ENCODE measurements around the gene SLC1A7.

SLC1A7 gene

DNA sequence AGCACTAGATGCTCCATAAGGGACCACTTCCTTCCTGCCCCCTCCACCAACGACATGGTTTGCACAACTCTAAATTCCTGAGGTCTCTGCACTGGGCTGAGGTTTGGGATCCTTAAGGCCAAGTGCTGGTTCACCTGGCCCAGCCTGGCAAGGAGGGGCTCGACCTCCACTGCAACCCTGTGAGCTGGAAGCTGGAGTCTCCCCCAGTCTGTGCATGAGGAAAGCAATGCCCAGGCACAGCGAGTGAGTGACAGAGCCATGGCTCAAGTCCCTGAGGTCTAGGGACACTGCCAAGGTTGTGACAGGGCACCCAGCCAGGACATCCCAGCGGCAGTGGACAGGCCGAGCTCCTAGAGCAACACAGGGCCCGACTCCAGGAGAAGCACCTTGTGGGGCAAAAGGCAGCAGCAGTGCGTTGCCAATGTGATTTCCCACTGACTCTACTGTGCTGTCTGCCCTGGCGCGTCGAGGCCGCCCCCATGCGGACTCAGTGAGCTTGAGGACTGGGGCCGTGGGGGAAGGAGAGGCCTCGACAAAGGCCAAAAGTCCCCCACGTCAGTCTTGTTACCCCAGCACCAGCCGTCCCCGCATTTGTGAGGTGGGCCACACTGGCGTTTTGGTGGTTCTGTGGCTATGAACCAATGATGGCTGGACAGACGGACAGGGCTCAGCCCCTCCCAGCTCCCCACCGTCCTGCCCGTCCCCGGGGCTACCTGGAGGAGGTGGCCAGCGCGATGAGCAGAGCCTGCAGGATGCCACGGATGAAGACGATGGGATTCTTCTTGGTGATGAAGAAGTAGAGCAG, 50.4 kb downstream of the SLC1A7 start:
- no peak for DNase-seq (ENCODE audit: extremely low read depth in 1 of 2, low read depth in 1 of 2)

DNA sequence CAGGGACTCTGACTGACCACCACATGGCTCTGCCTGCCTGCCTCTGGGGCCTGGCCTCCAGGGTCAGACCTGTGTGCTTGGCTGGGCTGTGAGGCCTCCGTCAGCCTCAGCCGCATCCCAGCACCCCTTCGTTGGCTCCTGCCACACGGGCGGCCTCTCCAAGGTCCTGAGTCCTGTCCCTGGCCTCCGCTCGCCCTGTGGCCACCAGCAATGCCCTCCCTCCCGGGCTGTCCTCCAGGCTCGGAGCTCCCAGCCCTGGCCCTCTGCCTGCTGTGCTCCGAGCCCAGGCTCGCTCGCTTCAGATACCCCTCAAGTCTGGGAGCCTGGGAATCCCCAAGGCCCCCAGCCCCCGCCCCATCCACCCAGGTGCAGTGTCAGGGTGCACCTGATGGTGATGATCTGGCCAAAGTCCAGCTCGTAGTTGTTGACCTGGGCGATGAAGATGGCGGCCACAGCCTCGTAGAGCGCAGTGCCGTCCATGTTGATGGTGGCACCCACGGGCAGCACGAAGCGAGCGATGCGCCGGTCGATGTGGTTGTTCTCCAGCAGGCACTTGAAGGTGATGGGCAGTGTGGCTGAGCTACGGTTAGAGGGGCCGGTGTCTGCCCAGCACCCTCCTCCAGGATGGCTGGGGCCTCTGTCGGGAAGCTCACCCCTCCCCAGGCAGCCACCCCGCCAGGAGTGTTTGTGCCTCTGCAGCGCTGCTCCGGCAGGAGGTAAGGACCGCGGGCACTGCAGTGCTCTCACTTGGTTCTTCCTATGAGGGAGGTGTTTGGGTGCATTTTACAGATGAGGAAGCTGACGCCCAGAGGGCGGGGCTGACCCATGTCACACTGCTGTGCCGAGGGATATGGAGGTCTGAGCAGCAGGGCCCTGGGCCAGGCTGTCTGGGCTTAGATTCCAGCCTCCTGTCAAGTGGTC, 52.0 kb downstream of the SLC1A7 start:
- DNase-seq (ENCODE audit: extremely low read depth in 1 of 2, low read depth in 1 of 2) = no peak

DNA sequence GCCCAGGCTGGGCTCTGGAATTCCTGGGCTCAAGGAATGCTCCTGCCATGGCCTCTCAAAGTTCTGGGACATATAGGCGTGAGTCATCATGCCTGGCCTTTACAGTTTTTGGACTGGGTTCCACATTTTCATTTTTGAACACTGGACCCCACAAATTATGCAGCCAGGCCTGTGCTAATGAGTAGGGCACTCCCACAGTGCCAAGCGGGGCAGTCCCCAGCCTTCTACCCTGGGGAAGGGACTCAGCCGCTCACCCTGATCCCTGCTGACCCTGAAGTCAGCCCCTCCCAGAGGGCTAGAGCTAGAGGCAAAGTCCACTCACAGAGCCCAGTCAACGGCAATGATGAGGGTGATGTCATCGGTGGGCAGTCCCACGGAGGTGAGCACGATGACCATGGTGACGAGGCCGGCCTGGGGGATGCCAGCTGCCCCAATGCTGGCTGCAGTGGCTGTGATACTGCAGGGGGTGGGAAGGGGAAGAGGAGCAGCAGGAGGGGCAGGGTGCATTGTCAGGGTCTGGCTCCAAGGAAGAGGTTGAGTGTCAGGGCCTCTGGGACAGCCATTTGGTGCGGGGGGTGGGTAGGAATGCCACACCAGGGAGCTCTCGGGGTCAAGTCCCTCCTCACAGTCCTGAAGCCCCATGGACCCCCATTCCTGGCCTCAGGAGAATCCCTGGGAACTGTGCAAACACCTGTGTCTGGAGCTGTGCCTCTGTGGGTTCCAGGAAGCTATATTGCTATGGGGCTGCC, 52.8 kb downstream of the SLC1A7 start:
- no peak for DNase-seq (ENCODE audit: extremely low read depth in 1 of 2, low read depth in 1 of 2)

DNA sequence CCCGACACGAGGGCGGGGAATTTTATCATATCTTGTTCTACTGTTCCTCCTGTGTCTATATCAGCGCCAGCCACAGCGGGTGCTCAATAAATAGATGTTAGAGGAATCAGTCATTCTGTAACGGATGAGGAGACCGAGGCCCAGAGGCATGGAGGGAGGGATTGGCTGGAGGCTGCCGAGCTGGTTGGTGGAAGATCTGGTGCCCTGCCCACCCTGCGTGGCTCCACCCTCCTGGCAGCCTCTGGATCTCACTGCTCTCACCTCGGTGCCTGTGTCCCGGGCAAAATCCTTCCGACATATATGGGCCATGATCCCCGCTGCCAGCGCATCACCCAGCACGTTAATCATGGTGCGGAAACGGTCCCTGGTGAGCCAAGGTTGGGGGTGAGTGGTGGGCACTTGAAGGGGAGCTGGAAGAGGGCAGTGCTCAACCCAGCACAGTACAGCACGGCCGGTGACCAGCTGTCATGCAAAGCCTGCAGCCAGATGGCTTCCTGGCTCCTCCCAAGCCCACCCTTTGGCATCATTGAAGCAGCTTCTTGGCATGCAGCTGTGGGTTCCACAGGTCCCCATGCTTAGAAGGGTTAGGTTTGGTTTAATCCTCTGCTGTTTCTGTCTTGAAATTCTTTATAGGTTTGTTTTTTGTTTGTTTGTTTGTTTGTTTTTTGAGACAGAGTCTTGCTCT, 53.7 kb downstream of the SLC1A7 start:
- no peak for DNase-seq (ENCODE audit: extremely low read depth in 1 of 2, low read depth in 1 of 2)

DNA sequence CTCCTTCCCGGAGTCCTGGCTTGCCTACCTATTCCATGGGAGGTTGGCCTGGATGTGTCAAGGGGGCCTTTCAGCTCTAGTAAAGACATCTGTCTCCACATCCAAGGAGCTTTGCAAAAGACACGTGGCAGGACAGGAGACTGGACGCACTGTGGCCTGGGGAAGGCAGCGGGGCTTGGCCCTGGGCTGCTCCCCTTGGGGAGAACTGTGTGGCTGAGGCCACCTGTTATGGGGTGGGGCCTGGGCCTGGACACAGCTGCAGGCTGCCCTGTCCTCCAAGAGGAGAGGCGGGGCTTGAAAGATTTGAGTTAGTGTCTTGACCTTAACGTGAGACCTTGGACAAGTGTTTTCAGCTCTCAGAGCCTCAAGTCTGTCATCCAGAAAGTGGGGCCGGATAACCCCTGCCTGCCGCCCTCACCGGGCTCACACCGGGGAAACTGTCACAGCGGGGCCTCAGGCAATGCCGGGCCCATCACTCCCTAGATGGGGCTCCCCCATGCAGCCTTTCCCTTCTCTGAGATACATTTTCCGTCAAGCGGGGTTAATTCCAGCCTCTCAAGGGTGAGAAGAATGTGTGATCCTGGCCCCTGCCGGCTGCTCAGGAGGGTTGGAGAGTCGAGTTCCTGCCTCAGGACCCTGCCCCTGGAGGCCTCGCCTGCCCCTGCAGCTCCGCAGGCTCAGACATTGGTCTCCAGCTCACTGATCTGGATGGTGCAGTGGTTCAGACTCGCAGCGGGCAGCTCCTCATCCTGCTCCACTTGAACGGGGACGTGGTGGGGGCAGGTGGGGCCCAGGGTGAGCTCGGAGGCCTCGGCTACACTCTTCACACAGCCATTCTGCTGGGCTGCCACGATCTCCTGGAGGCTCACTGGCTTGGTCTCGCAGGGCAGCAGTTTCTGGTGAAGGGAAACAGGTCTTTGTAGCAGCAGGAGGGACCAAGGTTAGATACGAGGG, 54.8 kb downstream of the SLC1A7 start:
- DNase-seq (ENCODE audit: extremely low read depth in 1 of 2, low read depth in 1 of 2) = no peak

DNA sequence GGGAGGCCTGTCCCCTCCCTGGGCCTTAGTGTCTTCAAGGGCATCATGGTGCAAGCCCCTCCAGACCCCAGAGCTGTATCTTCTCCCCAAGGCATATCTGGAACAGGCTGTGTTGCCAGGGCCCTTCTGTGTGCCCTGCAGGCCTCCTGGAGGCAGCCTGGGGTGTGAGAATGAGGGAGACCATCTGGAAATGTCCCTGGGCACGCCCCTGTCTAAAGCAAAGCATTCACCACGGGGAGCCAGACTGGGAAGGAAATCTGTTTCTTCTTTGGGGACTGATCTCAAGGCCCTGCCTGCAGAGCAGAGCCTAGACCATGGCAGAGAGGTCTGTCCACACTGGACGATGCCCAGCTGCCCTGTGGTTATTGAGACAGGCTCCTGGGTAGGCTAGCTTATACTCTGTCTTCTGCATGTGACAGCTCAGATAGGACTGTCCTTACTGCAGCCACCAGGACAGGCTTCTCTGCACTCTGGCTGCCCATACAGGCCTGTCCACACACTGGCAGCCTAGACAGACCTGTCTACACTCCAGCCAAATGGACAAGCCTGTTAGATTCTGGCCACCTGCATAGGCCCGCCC, 55.9 kb downstream of the SLC1A7 start:
- no peak for DNase-seq (ENCODE audit: extremely low read depth in 1 of 2, low read depth in 1 of 2)

DNA sequence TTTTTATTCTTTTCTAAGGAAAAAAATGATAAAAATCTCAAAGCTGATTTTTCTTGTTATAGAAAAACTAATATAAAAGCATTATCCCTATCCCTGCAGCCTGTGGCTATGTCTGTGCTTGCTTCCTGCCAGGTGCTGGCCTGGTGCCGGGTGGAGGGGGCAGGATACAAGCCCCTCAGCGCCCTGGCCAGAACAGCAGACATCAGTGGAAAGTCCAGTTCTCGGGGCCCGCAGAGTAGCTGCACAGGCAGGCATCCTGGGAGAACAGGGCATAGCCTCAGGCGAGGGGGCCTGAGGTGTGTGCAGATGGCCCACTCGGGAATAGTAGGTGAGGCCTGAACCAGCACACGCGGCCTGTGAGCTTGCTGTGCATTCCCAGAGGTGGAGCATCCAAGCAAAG, 57.0 kb downstream of the SLC1A7 start:
- DNase-seq (ENCODE audit: extremely low read depth in 1 of 2, low read depth in 1 of 2) = no peak

DNA sequence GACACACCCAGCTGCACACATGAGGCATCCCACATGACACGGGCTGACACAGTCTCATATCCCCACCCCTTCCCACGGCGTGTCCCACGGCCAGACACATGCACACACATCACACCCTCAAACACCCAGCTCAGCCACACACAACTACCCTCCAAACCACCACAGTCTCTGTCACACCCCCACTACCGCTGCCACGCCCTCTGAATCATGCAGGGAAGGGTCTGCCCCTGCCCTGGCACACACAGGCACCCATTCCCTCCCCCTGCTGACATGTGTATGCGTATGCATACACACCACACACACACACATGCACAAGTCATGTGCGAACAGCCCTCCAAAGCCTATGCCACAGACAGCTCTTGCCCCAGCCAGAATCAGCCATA, 57.9 kb downstream of the SLC1A7 start:
- DNase-seq (ENCODE audit: extremely low read depth in 1 of 2, low read depth in 1 of 2) = no peak

DNA sequence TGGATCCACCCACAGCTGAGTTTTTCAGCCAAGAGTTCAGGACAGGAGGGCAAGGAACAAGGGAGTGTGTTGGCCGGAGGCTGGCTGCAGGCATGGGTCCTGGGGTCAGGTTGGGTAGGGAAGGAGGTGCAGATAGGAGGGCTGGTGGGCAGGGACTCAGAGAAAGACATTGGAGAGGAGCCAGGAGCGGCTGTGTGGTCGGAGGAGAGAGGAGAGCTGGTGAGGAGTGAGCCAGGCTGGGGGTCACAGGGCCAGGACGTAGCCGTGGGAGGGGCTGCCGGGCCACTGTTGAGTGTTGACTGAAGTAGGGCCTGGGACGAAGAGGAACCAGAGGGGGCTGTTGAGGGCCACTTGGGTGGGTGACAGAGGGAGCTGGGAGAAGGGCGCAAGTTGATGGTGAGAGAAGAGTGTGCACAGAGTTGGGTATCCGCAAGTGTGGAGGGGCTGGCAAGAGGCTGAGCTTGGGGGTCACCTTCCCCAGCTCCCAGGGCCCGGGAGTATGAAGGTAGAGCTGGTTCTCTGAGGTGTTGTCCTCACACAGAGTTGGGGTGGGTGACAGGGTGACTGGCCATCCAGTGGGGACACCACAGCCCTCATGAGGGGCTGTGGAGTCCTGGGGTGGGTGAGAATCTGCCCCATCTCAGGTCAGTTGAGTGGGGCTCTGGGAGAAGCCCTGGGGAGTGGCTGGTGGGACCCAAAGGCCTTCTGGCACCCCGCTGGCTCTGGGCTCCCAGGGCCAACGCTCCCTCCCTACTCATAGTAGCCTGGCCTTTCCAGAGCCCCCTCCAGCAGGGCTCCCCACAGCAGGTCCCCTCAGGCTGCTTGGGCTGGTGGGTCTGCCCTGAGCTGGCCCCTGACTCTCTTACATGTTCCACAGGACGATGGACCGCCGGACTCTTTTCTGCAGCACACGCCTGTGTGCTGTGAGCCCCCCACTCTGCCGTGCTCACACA, 58.5 kb downstream of the SLC1A7 start:
- no peak for DNase-seq (ENCODE audit: extremely low read depth in 1 of 2, low read depth in 1 of 2)

DNA sequence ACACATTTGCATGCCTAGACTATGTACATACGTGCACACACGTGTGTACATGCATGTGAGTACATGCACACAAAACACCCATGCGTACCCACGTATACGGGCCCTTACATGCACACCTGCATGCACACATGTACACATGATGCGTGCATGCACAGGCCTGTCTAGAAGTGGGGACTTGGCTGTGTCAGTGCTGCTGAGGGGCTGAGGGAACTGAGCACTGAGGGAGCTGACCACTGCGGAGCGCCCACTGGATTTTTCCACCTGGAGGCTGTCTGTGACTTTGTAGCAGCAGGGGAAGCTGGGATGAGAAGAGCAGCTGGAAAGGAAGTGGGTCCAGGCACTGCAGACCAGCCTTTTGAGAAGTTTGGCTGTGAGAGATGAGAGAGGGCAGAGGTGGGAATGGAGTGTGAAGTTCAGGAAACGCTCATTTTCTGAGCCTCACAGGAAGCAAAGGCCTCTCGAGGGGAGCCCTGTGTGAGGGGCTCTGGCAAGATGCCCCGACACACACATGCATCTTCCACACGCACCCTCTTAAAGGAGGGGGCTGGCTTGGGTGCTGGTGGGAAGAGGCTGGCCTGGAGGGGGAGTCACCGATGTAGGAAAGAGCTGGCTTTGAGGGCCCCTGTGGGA, 59.5 kb downstream of the SLC1A7 start:
- no peak for DNase-seq (ENCODE audit: extremely low read depth in 1 of 2, low read depth in 1 of 2)

DNA sequence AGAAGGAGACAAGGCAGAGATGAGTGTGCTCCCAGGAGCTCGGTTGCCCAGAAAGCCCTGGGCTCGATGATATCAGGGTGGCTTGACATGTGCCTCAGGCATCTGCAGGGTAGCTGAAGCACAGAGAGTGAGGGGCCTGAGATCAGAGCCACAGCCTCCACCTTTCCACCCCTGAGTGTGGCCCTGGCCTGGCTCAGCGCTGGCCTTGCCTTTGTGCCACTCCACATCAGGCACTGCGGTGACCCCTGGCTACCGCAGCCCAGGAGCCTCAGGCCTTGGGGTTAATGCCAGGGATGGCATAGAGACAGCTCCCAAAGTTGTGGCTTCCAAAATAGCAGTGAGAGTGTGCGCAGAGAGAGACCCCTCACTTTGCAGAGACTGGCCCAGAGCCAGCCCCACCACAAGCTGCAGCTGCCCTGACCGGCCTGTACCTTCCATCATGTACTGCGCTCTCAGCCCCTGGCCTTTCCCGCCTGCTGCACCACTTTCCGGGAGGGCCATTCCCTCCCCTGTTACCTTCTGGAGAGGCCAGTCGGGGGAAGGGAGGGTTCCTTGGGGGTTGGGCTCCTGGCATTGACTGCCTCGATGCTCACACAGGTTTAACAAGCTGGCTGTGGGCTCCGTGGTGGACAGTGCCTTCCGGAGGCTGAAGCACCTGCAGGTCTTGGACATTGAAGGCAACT, 60.9 kb downstream of the SLC1A7 start:
- no peak for DNase-seq (ENCODE audit: extremely low read depth in 1 of 2, low read depth in 1 of 2)

DNA sequence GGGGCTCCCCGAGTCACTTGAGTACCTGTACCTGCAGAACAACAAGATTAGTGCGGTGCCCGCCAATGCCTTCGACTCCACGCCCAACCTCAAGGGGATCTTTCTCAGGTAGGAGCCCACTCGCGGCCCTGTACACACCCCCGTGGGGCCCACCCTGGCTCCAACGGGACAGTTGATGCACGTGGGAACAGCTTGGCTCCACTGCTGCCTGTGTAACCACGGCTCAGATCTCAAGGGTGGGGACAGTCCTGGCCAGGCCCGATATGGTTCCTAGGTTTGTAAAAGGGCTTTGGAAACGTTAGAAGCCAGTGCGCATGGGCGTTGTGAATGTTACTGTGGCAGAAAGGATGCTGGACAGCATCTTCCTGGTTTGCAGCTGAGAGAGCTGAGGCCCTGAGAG, 61.7 kb downstream of the SLC1A7 start:
- no peak for DNase-seq (ENCODE audit: extremely low read depth in 1 of 2, low read depth in 1 of 2)

DNA sequence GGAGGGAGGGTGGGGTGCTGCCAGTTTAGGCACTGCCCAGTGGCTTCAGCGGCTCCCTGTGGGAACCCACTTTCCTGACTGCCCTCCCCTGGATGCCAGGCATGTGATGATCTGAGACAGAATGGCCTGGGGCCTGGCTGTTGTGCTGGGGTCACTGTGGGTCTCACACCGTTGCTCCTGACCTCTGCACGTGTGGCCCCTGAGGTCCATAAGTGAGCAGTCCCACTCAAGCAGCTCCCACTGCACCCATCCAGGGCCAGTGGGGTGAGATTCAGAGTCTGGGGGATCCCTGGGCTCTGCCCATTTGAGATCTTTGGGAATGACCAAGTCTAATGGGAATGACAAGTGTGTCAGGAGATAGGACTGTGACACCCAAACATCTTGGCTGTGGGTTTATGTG, 62.4 kb downstream of the SLC1A7 start:
- no peak for DNase-seq (ENCODE audit: extremely low read depth in 1 of 2, low read depth in 1 of 2)

DNA sequence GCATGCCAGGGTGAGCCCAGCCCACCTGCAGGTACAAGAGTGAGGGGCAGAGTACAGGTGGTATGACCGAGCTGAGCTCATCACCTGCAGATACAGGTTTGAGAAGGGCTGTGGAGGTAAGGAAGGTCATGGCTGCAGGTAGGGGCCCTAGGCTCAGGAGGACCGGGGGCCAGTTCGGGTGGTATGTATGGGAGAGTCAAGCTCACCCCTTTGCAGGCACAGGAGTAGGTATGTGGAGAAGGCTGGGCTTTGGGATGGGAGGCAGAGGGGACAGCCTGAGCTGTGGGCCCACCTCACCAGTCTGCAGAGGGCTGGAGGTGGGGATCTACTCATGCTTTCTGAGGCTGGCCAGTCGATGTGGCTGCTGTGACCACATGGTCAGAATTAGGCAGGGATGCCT, 63.2 kb downstream of the SLC1A7 start:
- DNase-seq (ENCODE audit: extremely low read depth in 1 of 2, low read depth in 1 of 2) = no peak

DNA sequence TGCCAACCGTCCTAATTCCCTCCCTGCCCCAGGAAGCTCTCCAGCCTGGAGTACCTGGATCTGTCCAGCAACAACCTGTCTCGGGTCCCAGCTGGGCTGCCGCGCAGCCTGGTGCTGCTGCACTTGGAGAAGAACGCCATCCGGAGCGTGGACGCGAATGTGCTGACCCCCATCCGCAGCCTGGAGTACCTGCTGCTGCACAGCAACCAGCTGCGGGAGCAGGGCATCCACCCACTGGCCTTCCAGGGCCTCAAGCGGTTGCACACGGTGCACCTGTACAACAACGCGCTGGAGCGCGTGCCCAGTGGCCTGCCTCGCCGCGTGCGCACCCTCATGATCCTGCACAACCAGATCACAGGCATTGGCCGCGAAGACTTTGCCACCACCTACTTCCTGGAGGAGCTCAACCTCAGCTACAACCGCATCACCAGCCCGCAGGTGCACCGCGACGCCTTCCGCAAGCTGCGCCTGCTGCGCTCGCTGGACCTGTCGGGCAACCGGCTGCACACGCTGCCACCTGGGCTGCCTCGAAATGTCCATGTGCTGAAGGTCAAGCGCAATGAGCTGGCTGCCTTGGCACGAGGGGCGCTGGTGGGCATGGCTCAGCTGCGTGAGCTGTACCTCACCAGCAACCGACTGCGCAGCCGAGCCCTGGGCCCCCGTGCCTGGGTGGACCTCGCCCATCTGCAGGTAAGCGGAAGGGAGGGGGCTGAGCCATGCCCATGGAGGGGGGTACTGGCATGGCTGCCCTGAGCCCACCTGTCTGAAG, 63.9 kb downstream of the SLC1A7 start:
- no peak for DNase-seq (ENCODE audit: extremely low read depth in 1 of 2, low read depth in 1 of 2)

DNA sequence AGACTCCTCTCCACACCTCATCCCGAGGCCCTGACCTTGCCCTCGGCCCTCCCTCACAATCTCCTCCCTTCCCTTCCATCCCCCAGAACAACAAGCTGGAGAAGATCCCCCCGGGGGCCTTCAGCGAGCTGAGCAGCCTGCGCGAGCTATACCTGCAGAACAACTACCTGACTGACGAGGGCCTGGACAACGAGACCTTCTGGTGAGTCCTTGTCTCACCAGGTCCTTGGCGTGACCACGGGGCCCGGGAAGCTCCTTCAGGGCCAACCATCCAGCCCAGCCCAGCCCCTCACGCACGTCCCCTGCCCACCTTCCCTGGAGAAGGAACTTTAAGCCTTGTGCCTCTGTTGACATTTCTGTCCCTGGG, 64.9 kb downstream of the SLC1A7 start:
- no peak for DNase-seq (ENCODE audit: extremely low read depth in 1 of 2, low read depth in 1 of 2)

Data from activated CD8-positive, alpha-beta memory T cell treated with anti-CD3 and anti-CD28 coated beads for 1 hour (primary cell).